AG10803 (cell line): ENCODE data around the gene PACSIN1.

Experiments
- DNase-seq: peaks from one replicate; pipeline ENCODE4 v3.0.0; 2010; ENCODE audit warnings: low read depth
- H3K4me3 ChIP-seq: 2 replicates; pipeline ENCODE4 v1.5.1; 2011; ENCODE audit warnings: mild to moderate bottlenecking, low read length, control low read depth
- CTCF ChIP-seq: conservative IDR thresholded peaks from 2 replicates; pipeline ENCODE4 v1.5.1; 2011; ENCODE audit warnings: mild to moderate bottlenecking, low read length, control low read depth, inconsistent platforms

The PACSIN1 gene

GRCh38 chr6:34558172-34558714 is 92.4 kb downstream of the PACSIN1 start:
- no peak for TF ChIP-seq CTCF
- no peak for DNase-seq
- no peak overlapping the region for H3K4me3 ChIP-seq

DNA sequence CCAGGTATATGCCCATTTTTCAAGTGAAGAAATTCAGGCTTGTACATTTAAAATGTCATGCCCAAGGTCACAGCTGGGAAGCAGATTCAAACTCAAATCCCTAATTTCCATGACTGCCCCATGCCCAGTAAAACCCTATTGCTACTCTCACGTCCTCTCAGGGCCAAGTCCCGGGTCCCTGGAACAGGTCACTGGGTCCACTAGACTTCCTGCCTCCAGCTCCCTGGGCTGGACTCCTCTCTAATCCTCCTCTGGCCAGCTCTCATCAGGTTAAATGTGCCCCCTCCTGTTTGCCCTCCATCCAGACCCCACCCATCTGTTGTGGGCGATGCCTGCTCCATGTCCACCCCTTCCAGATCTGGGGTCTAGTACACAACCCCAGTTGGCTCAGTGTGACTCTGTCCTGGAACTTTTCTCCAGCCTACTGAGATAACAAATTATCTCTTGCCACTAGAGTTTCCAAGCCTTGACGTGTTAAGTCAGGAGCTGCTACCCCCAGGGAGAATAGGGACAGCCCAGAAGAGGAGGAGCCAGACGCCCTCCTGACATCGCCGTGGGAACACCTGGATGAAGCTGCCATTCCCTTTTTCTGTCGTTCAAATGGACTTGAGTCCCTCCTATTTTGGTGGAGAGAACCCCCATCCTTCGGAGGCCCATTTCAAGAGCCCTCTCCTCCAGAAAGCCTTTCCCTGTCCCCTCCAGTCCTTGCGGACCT is 93.9 kb downstream of the PACSIN1 start:
- TF ChIP-seq CTCF = no peak
- H3K4me3 ChIP-seq = no peak overlapping the region
- no peak for DNase-seq

DNA sequence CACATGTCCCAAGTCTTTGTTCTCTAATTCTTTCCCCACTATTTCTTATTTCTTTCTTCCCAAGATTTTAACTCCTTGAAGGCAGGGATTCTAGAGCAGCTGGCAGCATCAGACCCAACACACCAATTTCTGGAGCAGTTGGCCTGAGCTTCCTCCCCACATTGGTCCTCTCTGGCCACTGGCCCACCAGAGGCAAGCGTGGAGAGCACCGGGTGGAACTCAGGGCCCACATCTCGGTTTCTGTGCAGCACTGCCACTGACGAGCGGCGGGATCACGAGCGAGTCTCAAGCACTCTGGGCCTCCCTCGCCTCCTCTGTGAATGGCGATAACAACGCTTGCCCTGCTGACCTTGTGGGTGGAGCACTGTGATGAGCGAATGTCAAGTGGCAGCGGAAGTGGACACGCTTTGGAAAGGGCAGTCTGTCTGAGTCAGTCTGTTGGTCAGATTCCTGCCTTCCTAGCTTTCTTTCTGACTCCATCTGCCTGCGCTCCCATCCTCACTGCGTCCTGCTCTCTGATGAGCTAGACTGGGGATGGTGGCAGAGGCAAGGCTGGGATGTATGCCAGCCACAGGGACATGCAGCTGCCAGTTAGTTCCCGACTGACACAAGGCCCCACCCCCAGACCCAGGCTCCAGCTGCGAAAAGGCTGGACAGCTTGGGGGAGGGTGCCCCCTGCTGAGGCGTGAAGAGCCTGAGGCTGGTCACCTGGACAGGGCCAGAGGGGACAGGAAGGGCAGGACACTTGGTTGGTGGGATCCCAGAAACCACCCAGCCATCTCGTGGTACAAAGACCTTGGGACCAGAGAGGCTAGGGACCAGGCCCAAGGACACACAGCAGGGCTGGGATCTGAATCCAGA is 94.7 kb downstream of the PACSIN1 start:
- H3K4me3 ChIP-seq = no peak overlapping the region
- TF ChIP-seq CTCF = no peak
- DNase-seq = peak; percentile 17

DNA sequence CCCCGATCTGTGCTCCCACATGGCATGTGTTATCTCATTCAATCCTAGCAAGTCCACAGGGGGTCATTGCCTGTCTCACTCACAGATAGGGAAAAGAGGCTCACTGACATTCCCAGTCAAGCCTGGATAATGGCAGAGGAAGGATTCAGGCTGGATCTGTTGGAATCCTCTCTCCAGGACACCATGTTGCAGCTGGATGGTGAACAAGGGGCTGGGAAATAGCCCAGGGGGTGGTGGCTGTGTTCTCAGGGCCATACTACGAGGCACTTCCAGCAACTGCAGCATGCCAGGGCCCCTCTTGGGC is 95.3 kb downstream of the PACSIN1 start:
- no peak for TF ChIP-seq CTCF
- no peak overlapping the region for H3K4me3 ChIP-seq
- DNase-seq = no peak

GRCh38 chr6:34562350-34562749 is 96.5 kb downstream of the PACSIN1 start:
- no peak for TF ChIP-seq CTCF
- no peak overlapping the region for H3K4me3 ChIP-seq
- no peak for DNase-seq

DNA sequence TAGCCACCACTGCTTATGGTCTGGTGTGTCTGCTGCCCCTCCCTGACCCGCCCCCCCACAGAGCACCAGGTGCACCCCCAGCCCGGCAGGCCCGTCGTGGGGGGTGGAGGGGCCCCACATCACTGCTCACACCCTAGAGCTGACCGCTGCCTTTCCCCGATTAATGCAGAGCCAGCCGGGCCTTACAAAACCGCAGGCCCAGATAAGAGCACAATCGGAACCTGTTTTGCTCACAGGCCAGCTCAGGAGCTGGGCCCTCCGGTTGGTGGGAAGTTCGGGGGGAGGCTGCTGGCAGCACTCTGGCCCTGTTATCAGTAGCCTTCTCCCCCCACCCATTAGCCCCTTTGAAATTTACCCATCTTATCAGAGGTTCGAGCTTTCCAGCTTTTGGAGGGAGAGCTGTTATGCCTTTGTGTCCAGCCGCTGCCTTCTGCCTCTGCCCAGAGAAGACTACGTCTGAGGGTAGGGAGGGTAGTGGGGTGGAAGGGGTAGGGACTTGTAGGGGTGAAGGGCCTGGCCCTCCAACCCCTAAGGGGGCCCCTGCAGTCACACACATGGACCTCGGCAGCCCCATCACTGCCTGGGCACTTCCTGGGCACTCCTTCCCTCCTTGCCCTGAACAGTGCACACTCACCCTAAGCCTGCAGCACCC is 97.1 kb downstream of the PACSIN1 start:
- DNase-seq = no peak
- no peak for TF ChIP-seq CTCF
- H3K4me3 ChIP-seq = no peak overlapping the region

DNA sequence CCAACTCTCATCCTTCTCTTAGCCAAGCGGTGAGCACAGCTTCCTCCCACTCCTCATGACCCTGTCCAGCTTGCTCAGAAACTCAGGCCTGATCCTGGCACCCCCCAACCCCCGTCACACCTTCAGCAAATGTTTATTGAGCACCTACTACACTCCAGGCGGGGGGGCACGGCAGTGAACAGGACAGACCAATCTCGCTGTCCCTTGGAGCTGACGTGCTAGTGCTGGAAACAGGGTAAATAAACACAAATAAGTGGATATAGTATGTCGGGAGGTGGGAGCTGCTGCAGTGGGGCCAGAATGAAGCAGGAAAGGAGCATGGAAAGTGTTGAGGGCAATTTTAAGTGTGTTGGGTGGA is 97.6 kb downstream of the PACSIN1 start:
- H3K4me3 ChIP-seq = no peak overlapping the region
- no peak for TF ChIP-seq CTCF
- DNase-seq = no peak
